T-cell (primary cell): ENCODE data around the gene GPR21. TPM values are rescaled to one million over a fixed set of nuclear protein-coding genes. Genes with fewer than 3 reads are reported as not detected.

ENCODE experiments used
- ATAC-seq, 4 experiments: fragments of 200-7000 bp in 3 of 4; fragments of 150-1000 bp in 1 of 4; cut with Tn5 transposase; replicated peaks in 1 of 4; 1 replicate in 3 of 4; 2 replicates in 1 of 4; pipeline ENCODE4 v1.10.0; 2021; ENCODE audit warnings: moderate library complexity in 3 of 4, mild to moderate bottlenecking in 2 of 4, moderate number of reproducible peaks in 1 of 4
- CTCF ChIA-PET, 2 donors: fragments of 300-600 bp; sonication (Branson Sonifier 250); formaldehyde crosslinking; loops; one replicate each; lab custom pipeline; 2022; ENCODE audit warnings: antibody characterized with exemption in 2 of 2; lab: Charles Lee
- POLR2A ChIA-PET, 2 donors: fragments of 300-600 bp; sonication (Branson Sonifier 250); formaldehyde crosslinking; loops; one replicate each; lab custom pipeline; 2022; ENCODE audit warnings: antibody characterized with exemption in 2 of 2; lab: Charles Lee
- DNase-seq, 35 experiments: peaks; one replicate each; pipeline versions ENCODE4 v3.0.0 to v3.0.0-alpha.2; 2013 to 2023
- H3K27ac ChIP-seq: one replicate; pipeline ENCODE4 v1.5.1; 2013; ENCODE audit warnings: low read length
- H3K27me3 ChIP-seq, 2 experiments: replicated peaks in 1 of 2; 1 replicate in 1 of 2; 2 replicates in 1 of 2; pipeline versions ENCODE4 v1.6.1 to v1.7.0; 2013; ENCODE audit warnings: low read length in 1 of 2, mixed read lengths in 1 of 2; ENCODE audit not compliant: control insufficient read depth in 2 of 2, insufficient read depth in 2 of 2; ENCODE audit errors: extremely low read depth in 1 of 2
- H3K36me3 ChIP-seq, 2 donors: 1 replicate in 1 of 2; 2 replicates in 1 of 2; pipeline versions ENCODE4 v1.6.1 to v1.7.0; 2013; ENCODE audit warnings: low read length in 1 of 2; ENCODE audit not compliant: control insufficient read depth in 2 of 2, insufficient read depth in 1 of 2; ENCODE audit errors: extremely low read depth in 1 of 2
- H3K4me1 ChIP-seq, 2 experiments: 1 replicate in 1 of 2; 2 replicates in 1 of 2; pipeline versions ENCODE4 v1.6.1 to v1.7.0; 2013; ENCODE audit warnings: low read length in 2 of 2, mixed read lengths in 1 of 2; ENCODE audit not compliant: insufficient read depth in 2 of 2, control insufficient read depth in 1 of 2; ENCODE audit errors: extremely low read depth in 1 of 2
- H3K4me3 ChIP-seq, 2 donors: 1 replicate in 1 of 2; 2 replicates in 1 of 2; pipeline versions ENCODE4 v1.5.1 to v1.7.0; 2013; ENCODE audit warnings: mild to moderate bottlenecking in 2 of 2, low read length in 1 of 2, moderate library complexity in 1 of 2; ENCODE audit not compliant: control insufficient read depth in 1 of 2; ENCODE audit errors: extremely low read depth in 1 of 2
- H3K9me3 ChIP-seq: 2 replicates; pipeline ENCODE4 v1.7.0; 2013
- H3K27ac Mint-ChIP-seq, 2 donors: one replicate each; pipeline ENCODE4 v1.8.0; 2020 to 2021; ENCODE audit warnings: mild to moderate bottlenecking in 2 of 2, mixed read lengths in 2 of 2
- H3K27me3 Mint-ChIP-seq, 2 donors: one replicate each; pipeline ENCODE4 v1.8.0; 2021 to 2022; ENCODE audit warnings: mixed read lengths in 2 of 2
- H3K36me3 Mint-ChIP-seq: one replicate; pipeline ENCODE4 v1.8.0; 2021; ENCODE audit warnings: mixed read lengths
- H3K4me1 Mint-ChIP-seq, 3 donors: one replicate each; pipeline ENCODE4 v1.8.0; 2020 to 2022; ENCODE audit warnings: mixed read lengths in 3 of 3, mild to moderate bottlenecking in 1 of 3
- H3K4me3 Mint-ChIP-seq, 3 donors: one replicate each; pipeline ENCODE4 v1.8.0; 2020 to 2022; ENCODE audit warnings: mild to moderate bottlenecking in 3 of 3, mixed read lengths in 3 of 3, moderate library complexity in 3 of 3
- H3K9me3 Mint-ChIP-seq, 3 donors: one replicate each; pipeline ENCODE4 v1.8.0; 2020 to 2022; ENCODE audit warnings: mixed read lengths in 3 of 3
- WGBS: methylation state at CpG from one replicate; pipeline ENCODE4 v1.1.5; 2013; ENCODE audit warnings: missing lambda C conversion rate; ENCODE audit not compliant: insufficient coverage; 5-methylcytosine and 5-hydroxymethylcytosine counted together
- total RNA-seq, 35 experiments: library from RNA in 6 of 35; stranded (reverse) in 6 of 35; fragments of 120-200 nt in 1 of 35; gene quantifications; one replicate each; pipeline versions ENCODE4 v1.2.1 to v1.2.4 and lab custom pipeline; 2013 to 2026

The GPR21 gene
- total RNA-seq, 5 donors from 2014 or later (not counting 1 experiment from before 2014, with no cell fraction given): 0.23 to 2.4 (median 1.0) TPM

DNA sequence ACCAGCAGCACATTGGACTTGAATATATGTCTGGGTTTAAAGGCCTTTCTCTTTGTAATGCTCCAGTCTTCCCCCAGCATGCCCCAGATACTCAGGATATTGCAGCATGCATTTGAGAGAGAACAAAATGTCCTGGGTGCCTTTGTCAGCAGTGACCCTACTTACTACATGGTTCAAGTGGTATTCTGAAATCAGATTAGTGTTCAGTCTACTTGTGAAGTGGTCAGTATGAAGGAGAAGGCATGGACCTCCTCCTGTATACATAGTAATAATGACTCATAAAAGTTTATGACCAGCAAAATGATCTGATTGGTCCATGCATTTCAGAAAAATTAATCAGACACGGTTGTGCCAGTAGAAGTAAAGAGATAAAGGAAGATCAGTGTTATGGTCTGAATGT lies 25.4 kb downstream of the GPR21 start:
- Histone ChIP-seq H3K27me3 (no peaks in the 10 kb centered on the region), H3K36me3 (peaks cover 0 to 8% of the 10 kb centered on the region in 2 donors), H3K4me1 (no peaks in the 10 kb centered on the region), H3K9me3 (no peaks in the 10 kb centered on the region), H3K27ac (no peak overlapping the region), H3K4me3 (no peak overlapping the region)
- ATAC-seq (no peak), DNase-seq (no peak)
- Mint-ChIP-seq H3K27me3 (no peaks in the 10 kb centered on the region), H3K9me3 (no peaks in the 10 kb centered on the region), H3K27ac (no peak overlapping the region), H3K4me3 (no peak overlapping the region), H3K4me1 (no peaks in the 10 kb centered on the region), H3K36me3 (peaks cover 19% of the 10 kb centered on the region)
- POLR2A ChIA-PET: no interaction called here
- no CpG with 5 or more reads among the region's 1 CpG for WGBS
- CTCF ChIA-PET: no interaction called here

DNA sequence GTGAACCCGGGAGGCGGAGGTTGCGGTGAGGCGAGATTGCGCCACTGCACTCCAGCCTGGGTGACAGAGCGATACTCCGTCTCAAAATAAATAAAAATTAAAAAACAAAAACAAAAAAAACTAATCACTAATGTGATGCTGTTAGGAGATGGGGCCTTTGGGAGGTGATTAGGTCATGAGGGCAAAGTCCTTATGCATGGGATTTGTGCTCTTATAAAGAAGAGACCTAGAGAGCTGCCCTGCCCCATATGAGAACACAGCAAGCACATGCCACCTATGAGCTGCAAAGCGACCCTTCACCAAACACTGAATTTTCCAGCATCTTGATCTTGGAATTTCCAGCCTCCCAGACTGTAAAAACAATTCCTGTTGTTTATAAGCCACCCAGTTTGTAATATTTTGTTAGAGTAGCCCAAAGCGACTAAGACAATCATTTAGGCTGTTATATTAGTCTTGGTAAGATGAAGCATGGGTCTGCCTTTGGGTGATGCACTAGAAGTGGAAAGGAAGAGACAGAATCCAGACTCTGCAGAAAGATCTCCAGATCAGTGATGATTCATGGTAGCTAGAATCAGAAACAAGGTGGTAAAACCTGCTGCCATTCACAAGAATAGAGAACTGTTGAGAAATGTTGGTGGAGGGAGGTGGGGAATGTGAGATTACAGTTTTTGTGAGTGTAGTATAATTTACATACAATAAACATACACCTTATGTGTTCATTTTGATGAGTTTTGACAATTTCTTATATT lies 26.2 kb downstream of the GPR21 start:
- Histone ChIP-seq H3K36me3 (peaks cover 0 to 9% of the 10 kb centered on the region in 2 donors), H3K27ac (no peak overlapping the region), H3K27me3 (no peaks in the 10 kb centered on the region), H3K9me3 (no peaks in the 10 kb centered on the region), H3K4me3 (no peak overlapping the region), H3K4me1 (no peaks in the 10 kb centered on the region)
- no peak for ATAC-seq
- no peaks in the 10 kb centered on the region for H3K9me3 Mint-ChIP-seq
- peaks cover 22% of the 10 kb centered on the region for H3K36me3 Mint-ChIP-seq
- no peaks in the 10 kb centered on the region for H3K27me3 Mint-ChIP-seq
- no peaks in the 10 kb centered on the region for H3K4me1 Mint-ChIP-seq
- H3K27ac Mint-ChIP-seq: no peak overlapping the region
- H3K4me3 Mint-ChIP-seq: no peak overlapping the region
- no CpG with 5 or more reads among the region's 9 CpGs for WGBS
- POLR2A ChIA-PET: interaction anchor here in 1 of 2 donors (0.5 kb wide), 1 partner anchor 36 kb away, joined by 3 read pairs; no protein-coding TSS in a partner anchor
- CTCF ChIA-PET: no interaction called here
- no peak for DNase-seq

DNA sequence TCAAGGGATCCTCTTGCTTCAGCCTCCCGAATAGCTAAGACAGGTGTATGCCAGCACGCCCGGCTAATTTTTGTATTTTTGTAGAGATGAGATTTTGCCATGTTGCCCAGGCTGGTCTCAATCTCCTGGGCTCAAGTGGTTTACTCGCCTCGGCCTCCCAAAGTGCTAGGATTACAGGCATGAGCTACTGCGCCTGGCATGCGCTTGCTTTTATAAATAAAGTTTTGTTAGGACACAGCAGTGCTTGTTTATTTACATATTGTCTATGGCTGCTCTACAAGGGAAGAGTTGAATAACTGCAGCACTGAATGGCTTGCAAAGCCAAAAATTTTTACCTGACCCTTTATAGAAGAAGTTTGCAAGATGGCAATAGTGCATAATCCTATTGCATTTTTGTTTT lies 27.7 kb downstream of the GPR21 start:
- DNase-seq (no peak), ATAC-seq (no peak)
- WGBS: no CpG with 5 or more reads among the region's 7 CpGs
- H3K4me1 Mint-ChIP-seq: no peaks in the 10 kb centered on the region
- no peaks in the 10 kb centered on the region for H3K9me3 Mint-ChIP-seq
- Histone ChIP-seq H3K9me3 (no peaks in the 10 kb centered on the region), H3K4me1 (no peaks in the 10 kb centered on the region), H3K4me3 (no peak overlapping the region), H3K36me3 (peaks cover 0 to 17% of the 10 kb centered on the region in 2 donors), H3K27ac (no peak overlapping the region), H3K27me3 (no peaks in the 10 kb centered on the region)
- POLR2A ChIA-PET: no interaction called here
- H3K36me3 Mint-ChIP-seq: peaks cover 31% of the 10 kb centered on the region
- no peak overlapping the region for H3K4me3 Mint-ChIP-seq
- no peak overlapping the region for H3K27ac Mint-ChIP-seq
- H3K27me3 Mint-ChIP-seq: no peaks in the 10 kb centered on the region
- CTCF ChIA-PET: no interaction called here

DNA sequence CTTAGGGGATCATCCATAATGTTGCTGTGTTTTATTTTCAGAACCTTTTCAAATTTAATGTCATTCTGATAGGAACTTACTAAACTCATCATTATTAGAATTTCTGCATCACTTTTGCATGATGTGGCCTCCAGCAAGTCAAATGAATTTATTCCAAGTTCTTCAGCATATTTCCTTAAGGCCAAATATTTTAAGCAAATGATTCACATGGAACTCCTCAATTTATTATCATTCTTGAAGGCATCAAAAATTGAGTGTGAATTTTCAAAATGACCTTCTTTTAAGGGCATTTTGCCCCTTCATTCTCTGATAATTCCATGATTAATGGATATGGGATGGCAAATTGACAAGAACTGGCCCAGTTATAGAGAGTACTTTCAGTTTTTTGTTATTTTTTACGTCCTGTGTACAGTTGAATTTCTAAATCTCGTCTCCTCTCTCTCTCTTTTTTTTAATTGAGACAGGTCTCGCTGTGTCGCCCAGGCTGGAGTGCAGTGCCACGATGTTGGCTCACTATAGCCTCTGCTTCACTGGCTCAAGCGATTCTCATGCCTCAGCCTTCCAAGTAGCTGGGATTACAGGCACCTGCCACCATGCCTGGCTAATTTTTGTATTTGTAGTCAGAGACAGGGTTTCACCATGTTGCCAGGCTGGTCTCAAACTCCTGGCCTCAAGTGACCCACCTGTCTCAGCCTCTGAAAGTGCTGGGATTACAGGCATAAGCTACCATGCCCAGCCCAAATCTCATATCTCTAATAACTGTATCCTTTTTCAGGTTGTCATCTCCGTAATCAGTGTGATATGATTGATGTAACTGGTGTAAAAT lies 29.1 kb downstream of the GPR21 start:
- Mint-ChIP-seq H3K36me3 (peaks cover 44% of the 10 kb centered on the region), H3K4me3 (no peak overlapping the region), H3K27ac (no peak overlapping the region), H3K4me1 (no peaks in the 10 kb centered on the region), H3K27me3 (no peaks in the 10 kb centered on the region), H3K9me3 (no peaks in the 10 kb centered on the region)
- Histone ChIP-seq H3K4me3 (no peak overlapping the region), H3K27me3 (no peaks in the 10 kb centered on the region), H3K27ac (no peak overlapping the region), H3K36me3 (peaks cover 0 to 26% of the 10 kb centered on the region in 2 donors), H3K4me1 (no peaks in the 10 kb centered on the region), H3K9me3 (no peaks in the 10 kb centered on the region)
- DNase-seq: no peak
- POLR2A ChIA-PET: no interaction called here
- no CpG with 5 or more reads among the region's 7 CpGs for WGBS
- no peak for ATAC-seq
- CTCF ChIA-PET: no interaction called here

DNA sequence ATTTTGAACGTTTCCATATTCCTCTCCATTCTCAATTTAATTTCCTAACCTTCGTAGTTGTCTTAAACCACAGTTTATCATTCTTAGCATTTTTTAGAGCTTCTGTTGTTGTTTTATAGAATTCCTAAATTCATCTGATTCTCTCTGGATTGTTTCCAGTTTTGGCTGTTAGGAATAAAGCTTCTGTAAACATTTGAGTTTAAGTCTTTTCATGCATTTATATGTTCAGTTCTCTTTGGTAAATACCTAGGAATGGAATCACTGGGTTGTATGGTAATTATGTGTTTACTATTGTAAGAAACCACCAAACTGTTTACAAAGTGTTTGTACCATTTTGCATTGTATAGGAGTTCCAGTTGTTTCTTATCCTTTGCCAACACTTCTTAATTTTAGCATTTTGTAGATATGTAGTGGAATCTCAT lies 29.7 kb downstream of the GPR21 start:
- Mint-ChIP-seq H3K4me3 (no peak overlapping the region), H3K27me3 (no peaks in the 10 kb centered on the region), H3K36me3 (peaks cover 46% of the 10 kb centered on the region), H3K27ac (no peak overlapping the region), H3K9me3 (no peaks in the 10 kb centered on the region), H3K4me1 (no peaks in the 10 kb centered on the region)
- Histone ChIP-seq H3K4me1 (no peaks in the 10 kb centered on the region), H3K27me3 (no peaks in the 10 kb centered on the region), H3K27ac (no peak overlapping the region), H3K4me3 (no peak overlapping the region), H3K9me3 (no peaks in the 10 kb centered on the region), H3K36me3 (peaks cover 0 to 30% of the 10 kb centered on the region in 2 donors)
- POLR2A ChIA-PET: no interaction called here
- WGBS: no CpG with 5 or more reads among the region's 2 CpGs
- ATAC-seq (no peak), DNase-seq (no peak)
- CTCF ChIA-PET: interaction anchor here in 1 of 2 donors (0.6 kb wide), 1 partner anchor 712 kb away, joined by 3 read pairs; no protein-coding TSS in a partner anchor

DNA sequence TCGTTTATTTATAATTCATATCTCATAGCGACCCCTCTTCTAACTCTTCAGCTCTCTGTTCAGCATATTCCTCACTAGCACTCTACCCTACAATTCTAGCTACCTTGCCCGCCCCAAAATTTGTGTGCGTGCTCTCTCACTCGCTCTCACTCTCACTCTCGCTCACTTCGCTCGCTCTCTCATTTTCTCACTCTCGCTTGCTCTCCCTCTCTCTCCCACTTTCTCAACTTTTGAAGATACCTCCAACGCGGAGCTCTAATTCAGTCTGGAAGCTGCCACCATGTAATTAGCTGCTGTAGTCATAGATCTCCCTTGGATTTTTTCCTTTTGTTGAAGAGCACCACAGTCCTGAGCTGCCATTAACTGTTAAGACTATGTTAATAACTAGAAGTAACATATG lies 30.4 kb downstream of the GPR21 start:
- peaks cover 44% of the 10 kb centered on the region for H3K36me3 Mint-ChIP-seq
- no peak overlapping the region for H3K4me3 Mint-ChIP-seq
- Histone ChIP-seq H3K4me3 (no peak overlapping the region), H3K36me3 (peaks cover 0 to 30% of the 10 kb centered on the region in 2 donors), H3K4me1 (no peaks in the 10 kb centered on the region), H3K9me3 (no peaks in the 10 kb centered on the region), H3K27me3 (no peaks in the 10 kb centered on the region), H3K27ac (no peak overlapping the region)
- ATAC-seq (no peak), DNase-seq (no peak)
- ChIA-PET CTCF (no interaction called here), POLR2A (no interaction called here)
- H3K9me3 Mint-ChIP-seq: no peaks in the 10 kb centered on the region
- no peak overlapping the region for H3K27ac Mint-ChIP-seq
- WGBS: 99% methylated on average over 8 of the region's 11 CpGs
- H3K4me1 Mint-ChIP-seq: no peaks in the 10 kb centered on the region
- H3K27me3 Mint-ChIP-seq: no peaks in the 10 kb centered on the region
